OCI-LY1 (cell line): ENCODE data around the gene TESMIN.

ENCODE experiments used
- H2AFZ ChIP-seq: fragments of 200-600 bp; sonication (generic), shearing (Covaris generic); 2 replicates; pipeline ENCODE4 v1.6.0; 2014; ENCODE audit warnings: antibody characterized with exemption, mild to moderate bottlenecking, low read length
- H3F3A ChIP-seq: fragments of 200-600 bp; sonication (generic), shearing (Covaris generic); 2 replicates; pipeline ENCODE4 v1.6.0; 2014; ENCODE audit warnings: mild to moderate bottlenecking, antibody characterized with exemption, low read length, moderate library complexity; ENCODE audit not compliant: insufficient read depth
- H3K27ac ChIP-seq: fragments of 200-600 bp; sonication (generic); 2 replicates; pipeline ENCODE4 v1.5.1; 2014; ENCODE audit warnings: low read length, mixed run types, mild to moderate bottlenecking, low read depth; ENCODE audit not compliant: poor library complexity, severe bottlenecking
- H3K27me3 ChIP-seq: fragments of 200-600 bp; sonication (generic); 2 replicates; pipeline ENCODE4 v1.6.0; 2014; ENCODE audit warnings: antibody characterized with exemption, mild to moderate bottlenecking, low read length, moderate library complexity; ENCODE audit not compliant: insufficient read depth
- H3K36me3 ChIP-seq: fragments of 200-600 bp; sonication (generic); 2 replicates; pipeline ENCODE4 v1.6.1; 2014; ENCODE audit warnings: mild to moderate bottlenecking, antibody characterized with exemption, low read length, moderate library complexity, mixed read lengths; ENCODE audit not compliant: insufficient read depth
- H3K4me1 ChIP-seq: fragments of 200-600 bp; sonication (generic); 2 replicates; pipeline ENCODE4 v1.5.1; 2014; ENCODE audit warnings: mild to moderate bottlenecking, low read length, moderate library complexity; ENCODE audit not compliant: insufficient read depth, severe bottlenecking
- H3K4me2 ChIP-seq: fragments of 200-600 bp; sonication (generic), shearing (Covaris generic); 2 replicates; pipeline ENCODE4 v1.6.1; 2014; ENCODE audit warnings: low read length
- H3K4me3 ChIP-seq: fragments of 200-600 bp; sonication (generic); 2 replicates; pipeline ENCODE4 v1.5.1; 2014; ENCODE audit warnings: low read length, low read depth, mild to moderate bottlenecking, mixed read lengths; ENCODE audit not compliant: poor library complexity, severe bottlenecking
- H3K79me2 ChIP-seq: fragments of 200-600 bp; shearing (Covaris generic); 2 replicates; pipeline ENCODE4 v1.6.1; 2016; ENCODE audit warnings: mixed run types, low read length, mixed read lengths; ENCODE audit not compliant: insufficient read depth
- H3K9ac ChIP-seq: fragments of 200-600 bp; sonication (generic), shearing (Covaris generic); 2 replicates; pipeline ENCODE4 v1.6.1; 2014; ENCODE audit warnings: mild to moderate bottlenecking, low read length, mixed read lengths
- H3K9me2 ChIP-seq: fragments of 200-600 bp; sonication (generic), shearing (Covaris generic); 2 replicates; pipeline ENCODE4 v1.6.1; 2014; ENCODE audit warnings: low read depth, mild to moderate bottlenecking, low read length, mixed read lengths
- H3K9me3 ChIP-seq: fragments of 200-600 bp; shearing (Covaris generic); 2 replicates; pipeline ENCODE4 v1.6.1; 2014; ENCODE audit warnings: low read length, mixed read lengths
- H4K20me1 ChIP-seq: fragments of 200-600 bp; sonication (generic), shearing (Covaris generic); 2 replicates; pipeline ENCODE4 v1.6.0; 2016; ENCODE audit warnings: mild to moderate bottlenecking, low read length; ENCODE audit not compliant: insufficient read depth
- CTCF ChIP-seq: fragments of 200-600 bp; sonication (generic), shearing (Covaris generic); IDR thresholded peaks from 2 replicates; pipeline ENCODE4 v1.5.1; 2017; ENCODE audit warnings: mild to moderate bottlenecking, antibody characterized with exemption, low read length, moderate library complexity, mixed read lengths
- EZH2 ChIP-seq: fragments of 200-600 bp; sonication (generic), shearing (Covaris generic); IDR thresholded peaks from 2 replicates; pipeline ENCODE4 v1.8.0; 2017; ENCODE audit warnings: borderline replicate concordance, mixed run types, mild to moderate bottlenecking, antibody characterized with exemption, low read length, moderate library complexity, mixed read lengths

TESMIN gene

GRCh38 chr11:68693484-68693882, 57.8 kb downstream of the TESMIN start:
- Histone ChIP-seq H3K9me3 (no peaks in the 10 kb centered on the region), H3K4me3 (no peak overlapping the region), H3F3A (no peaks in the 10 kb centered on the region), H3K4me2 (no peak overlapping the region), H3K27me3 (peaks cover 4% of the 10 kb centered on the region; the same call in 1 of the 2 replicates), H3K27ac (no peak overlapping the region), H3K9ac (no peak overlapping the region), H3K36me3 (no peaks in the 10 kb centered on the region), H4K20me1 (no peaks in the 10 kb centered on the region), H3K9me2 (no peaks in the 10 kb centered on the region), H3K4me1 (no peaks in the 10 kb centered on the region), H2AFZ (no peak overlapping the region), H3K79me2 (no peaks in the 10 kb centered on the region)
- TF ChIP-seq EZH2 (no peak), CTCF (no peak)

- Histone ChIP-seq H3K9ac (no peak overlapping the region), H3F3A (no peaks in the 10 kb centered on the region), H2AFZ (no peak overlapping the region), H3K27ac (no peak overlapping the region), H3K4me2 (no peak overlapping the region), H3K36me3 (no peaks in the 10 kb centered on the region), H3K9me3 (no peaks in the 10 kb centered on the region), H3K9me2 (no peaks in the 10 kb centered on the region), H3K4me1 (no peaks in the 10 kb centered on the region), H3K27me3 (peaks cover 4% of the 10 kb centered on the region; the same call in 1 of the 2 replicates), H3K4me3 (no peak overlapping the region), H3K79me2 (no peaks in the 10 kb centered on the region), H4K20me1 (no peaks in the 10 kb centered on the region)
- TF ChIP-seq CTCF (no peak), EZH2 (no peak)
Measured at GRCh38 chr11:68692871-68693483, 58.3 kb downstream of the TESMIN start.

GRCh38 chr11:68692115-68692514, 59.2 kb downstream of the TESMIN start:
- Histone ChIP-seq H3K27me3 (no peaks in the 10 kb centered on the region; the same call in 1 of the 2 replicates), H4K20me1 (no peaks in the 10 kb centered on the region), H3K9me3 (no peaks in the 10 kb centered on the region), H3K9ac (no peak overlapping the region), H2AFZ (no peak overlapping the region), H3K4me1 (no peaks in the 10 kb centered on the region), H3K4me3 (no peak overlapping the region), H3K79me2 (no peaks in the 10 kb centered on the region), H3K9me2 (no peaks in the 10 kb centered on the region), H3F3A (no peaks in the 10 kb centered on the region), H3K36me3 (no peaks in the 10 kb centered on the region), H3K27ac (no peak overlapping the region), H3K4me2 (no peak overlapping the region)
- TF ChIP-seq EZH2 (no peak), CTCF (no peak)
